Measurements from ENCODE around the gene GABRG3.

Gene GABRG3

GRCh38 chr15:27570746-27571145 lies 599.8 kb downstream of the GABRG3 start:
- DNase-seq (ENCODE audit: low read depth, low spot score) = no peak

- no peak for DNase-seq (ENCODE audit: low read depth, low spot score)
These were observed 603.0 kb downstream of the GABRG3 start for GRCh38 chr15:27573805-27574485.

GRCh38 chr15:27574541-27575054 lies 603.6 kb downstream of the GABRG3 start:
- DNase-seq (ENCODE audit: low read depth, low spot score) = no peak

GRCh38 chr15:27575521-27575920 lies 604.5 kb downstream of the GABRG3 start:
- no peak for DNase-seq (ENCODE audit: low read depth, low spot score)

- DNase-seq (ENCODE audit: low read depth, low spot score) = no peak
These were observed 605.6 kb downstream of the GABRG3 start for GRCh38 chr15:27576576-27576975.

- DNase-seq (ENCODE audit: low read depth, low spot score) = no peak
These were observed 608.8 kb downstream of the GABRG3 start for GRCh38 chr15:27579738-27580137.

GRCh38 chr15:27582726-27583410 lies 611.9 kb downstream of the GABRG3 start:
- no peak for DNase-seq (ENCODE audit: low read depth, low spot score)

- no peak for DNase-seq (ENCODE audit: low read depth, low spot score)
These were observed 612.7 kb downstream of the GABRG3 start for GRCh38 chr15:27583651-27584050.

- DNase-seq (ENCODE audit: low read depth, low spot score) = no peak
These were observed 614.2 kb downstream of the GABRG3 start for GRCh38 chr15:27585041-27585640.

GRCh38 chr15:27587810-27588209 lies 616.8 kb downstream of the GABRG3 start:
- DNase-seq (ENCODE audit: low read depth, low spot score) = no peak

- no peak for DNase-seq (ENCODE audit: low read depth, low spot score)
These were observed 618.3 kb downstream of the GABRG3 start for GRCh38 chr15:27589260-27589659.

GRCh38 chr15:27589782-27590181 lies 618.8 kb downstream of the GABRG3 start:
- DNase-seq (ENCODE audit: low read depth, low spot score) = no peak

Data from brain pericyte (primary cell).